Effector memory CD4-positive, alpha-beta T cell (primary cell): ENCODE data around the gene CUX1.

Experiments used
- DNase-seq, 3 donors: peaks; one replicate each; pipeline ENCODE4 v3.0.0-alpha.2; 2020
- H3K27ac ChIP-seq: 2 replicates; pipeline ENCODE4 v1.7.0; 2013; ENCODE audit warnings: mild to moderate bottlenecking, low read length, moderate library complexity; ENCODE audit not compliant: insufficient read depth, poor library complexity, severe bottlenecking
- H3K27me3 ChIP-seq: replicated peaks from 2 replicates; pipeline ENCODE4 v1.7.0; 2013; ENCODE audit warnings: mild to moderate bottlenecking, low read length; ENCODE audit not compliant: insufficient read depth, control insufficient read depth, poor library complexity, severe bottlenecking
- H3K36me3 ChIP-seq: 2 replicates; pipeline ENCODE4 v1.7.0; 2013; ENCODE audit warnings: mild to moderate bottlenecking, low read length, moderate library complexity; ENCODE audit not compliant: control insufficient read depth, insufficient read depth
- H3K4me1 ChIP-seq: 2 replicates; pipeline ENCODE4 v1.7.0; 2013; ENCODE audit warnings: low read length, mild to moderate bottlenecking; ENCODE audit not compliant: control insufficient read depth, insufficient read depth, poor library complexity, severe bottlenecking
- H3K4me3 ChIP-seq: 2 replicates; pipeline ENCODE4 v1.7.0; 2013; ENCODE audit warnings: low read length, low read depth, mild to moderate bottlenecking; ENCODE audit not compliant: insufficient read depth, poor library complexity, severe bottlenecking
- H3K9me3 ChIP-seq: 2 replicates; pipeline ENCODE4 v1.7.0; 2013; ENCODE audit warnings: mild to moderate bottlenecking, low read length, moderate library complexity; ENCODE audit not compliant: control insufficient read depth

Gene CUX1

DNA sequence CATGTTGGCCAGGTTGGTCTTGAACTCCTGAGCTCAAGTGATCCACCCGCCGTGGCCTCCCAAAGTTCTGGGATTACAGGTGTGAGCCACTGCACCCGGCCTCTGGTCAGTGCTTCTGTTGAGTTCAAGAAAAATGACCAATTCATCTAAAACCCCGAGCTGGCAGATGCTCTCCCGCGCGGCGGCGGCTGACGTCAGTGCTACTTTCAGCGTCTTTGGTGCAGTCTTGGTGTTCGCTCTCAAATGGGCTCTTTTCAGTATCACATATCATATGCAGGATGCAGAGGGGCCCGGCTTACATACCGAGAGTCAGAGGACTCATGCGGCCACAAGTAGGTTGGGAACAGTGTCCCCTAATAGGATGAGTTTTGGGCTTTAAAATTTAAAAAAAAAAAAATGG lies 125.9 kb downstream of the CUX1 start:
- H3K4me1 ChIP-seq, result no peaks in the 10 kb centered on the region
- no peak overlapping the region for H3K4me3 ChIP-seq
- no peak overlapping the region for H3K27ac ChIP-seq
- H3K9me3 ChIP-seq, result no peaks in the 10 kb centered on the region
- H3K36me3 ChIP-seq, result no peaks in the 10 kb centered on the region
- no peak for DNase-seq
- no peaks in the 10 kb centered on the region for H3K27me3 ChIP-seq

DNA sequence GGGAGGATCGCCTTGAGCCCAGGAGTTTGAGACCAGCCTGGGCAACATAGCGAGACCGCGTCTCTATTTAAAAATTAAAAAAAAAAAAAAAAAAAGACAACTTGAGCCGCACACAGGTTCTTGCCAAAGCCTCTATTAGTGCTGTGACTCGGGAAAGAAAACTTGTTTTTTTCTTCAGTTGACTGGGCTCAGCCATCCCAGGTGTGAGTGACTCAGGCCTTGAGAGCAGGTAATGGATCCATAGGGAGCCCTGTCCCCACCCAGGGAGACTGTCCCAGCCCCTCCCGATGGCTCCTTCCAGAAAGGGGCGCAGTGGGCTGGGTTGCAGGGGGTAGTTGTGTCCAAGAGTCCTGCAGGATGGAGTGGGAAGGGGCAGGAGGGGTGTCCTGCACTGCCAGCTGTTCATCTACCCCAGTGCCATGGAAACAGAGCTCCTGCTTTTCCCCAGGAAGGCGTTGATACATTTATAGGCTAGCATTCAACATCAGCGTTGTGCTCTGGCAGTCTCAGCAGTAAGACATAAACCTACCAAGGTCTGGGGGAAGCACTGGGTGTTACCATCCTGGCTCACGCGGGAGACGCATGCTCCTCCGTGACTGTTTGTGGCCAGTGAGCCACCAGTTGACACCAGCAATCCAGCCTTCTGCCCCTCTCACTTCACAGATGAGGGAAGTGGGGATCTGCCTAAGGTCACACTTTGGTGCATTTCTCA lies 126.6 kb downstream of the CUX1 start:
- Histone ChIP-seq H3K4me3 (no peak overlapping the region), H3K4me1 (no peaks in the 10 kb centered on the region), H3K9me3 (no peaks in the 10 kb centered on the region), H3K27me3 (no peaks in the 10 kb centered on the region), H3K27ac (no peak overlapping the region), H3K36me3 (no peaks in the 10 kb centered on the region)
- DNase-seq, result no peak

DNA sequence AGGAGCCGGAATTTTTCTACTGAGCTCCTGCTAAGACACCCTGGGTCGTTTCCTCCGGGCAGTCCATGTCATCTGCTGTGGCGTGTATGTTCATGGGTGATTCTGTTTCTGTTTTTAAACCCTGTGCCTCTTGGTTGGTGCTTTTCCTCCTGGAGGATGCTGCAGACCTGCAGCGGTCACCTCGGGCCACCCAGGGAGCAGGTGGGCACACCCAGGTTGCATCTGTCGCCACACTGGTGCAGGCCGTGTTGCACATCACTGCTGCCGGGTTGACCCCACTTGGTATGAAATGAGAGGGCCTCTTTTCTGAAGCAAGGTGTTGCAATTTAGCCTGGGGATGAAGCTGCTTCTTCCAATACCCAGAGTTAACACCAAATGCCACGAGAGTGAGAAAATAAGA lies 127.2 kb downstream of the CUX1 start:
- H3K4me1 ChIP-seq, result no peaks in the 10 kb centered on the region
- no peaks in the 10 kb centered on the region for H3K9me3 ChIP-seq
- H3K4me3 ChIP-seq, result no peak overlapping the region
- H3K27me3 ChIP-seq, result no peaks in the 10 kb centered on the region
- H3K27ac ChIP-seq, result no peak overlapping the region
- no peaks in the 10 kb centered on the region for H3K36me3 ChIP-seq
- DNase-seq, result no peak

DNA sequence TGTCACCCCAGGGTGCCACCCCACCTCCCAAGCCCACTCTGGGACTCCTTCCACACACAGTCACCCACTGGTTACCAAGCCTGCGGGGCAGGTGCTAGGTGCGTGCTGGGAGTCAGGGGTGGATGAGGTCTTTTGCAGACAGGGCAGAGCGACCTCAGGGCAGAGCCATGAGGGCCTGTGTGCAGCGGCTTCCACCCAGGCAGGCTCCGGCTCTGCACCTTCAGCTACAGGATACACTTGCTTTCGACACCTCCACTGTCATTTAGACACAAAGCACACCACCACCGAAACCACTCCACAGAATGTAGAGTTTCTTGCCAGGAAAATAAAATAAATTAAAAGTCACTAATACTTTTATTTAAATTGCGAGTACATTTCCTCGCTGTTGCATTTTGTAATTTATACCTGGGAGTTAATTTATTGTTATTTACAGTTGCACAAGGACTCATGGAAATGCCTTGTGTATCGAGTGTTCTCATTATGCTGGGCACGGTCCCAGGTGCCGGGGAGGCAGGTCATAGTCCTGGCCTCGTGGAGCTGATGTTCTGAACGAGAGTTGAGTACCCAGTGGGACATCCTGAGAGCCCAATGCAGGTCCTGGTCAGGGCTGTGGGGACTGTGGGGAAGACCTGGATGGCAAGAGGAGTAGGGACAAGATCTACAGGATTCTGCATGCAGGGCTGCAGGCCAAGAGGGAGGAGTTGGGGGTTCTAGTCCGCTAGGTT lies 127.8 kb downstream of the CUX1 start:
- Histone ChIP-seq H3K4me1 (no peaks in the 10 kb centered on the region), H3K27me3 (no peaks in the 10 kb centered on the region), H3K36me3 (no peaks in the 10 kb centered on the region), H3K27ac (no peak overlapping the region), H3K4me3 (no peak overlapping the region), H3K9me3 (no peaks in the 10 kb centered on the region)
- no peak for DNase-seq

DNA sequence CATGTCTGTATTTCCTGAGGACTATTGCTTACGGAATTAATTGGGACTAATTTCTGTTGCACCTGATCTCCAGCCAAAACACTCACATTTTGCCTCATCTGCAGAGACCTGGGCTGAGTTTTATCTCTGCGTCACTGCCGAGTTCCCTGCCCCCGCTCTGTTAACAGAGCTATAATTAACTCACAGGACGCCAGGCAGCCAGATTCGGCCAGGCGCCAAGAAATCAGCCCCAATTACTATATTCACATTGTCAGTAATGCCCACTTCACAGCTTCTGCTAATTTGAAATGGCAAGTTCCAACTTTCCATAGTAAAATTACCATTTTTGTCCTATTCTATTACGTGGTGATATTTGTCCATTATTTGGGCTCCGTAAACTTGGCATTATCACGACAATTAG lies 130.5 kb downstream of the CUX1 start:
- no peak for DNase-seq
- no peak overlapping the region for H3K27ac ChIP-seq
- no peaks in the 10 kb centered on the region for H3K27me3 ChIP-seq
- H3K36me3 ChIP-seq, result no peaks in the 10 kb centered on the region
- no peak overlapping the region for H3K4me3 ChIP-seq
- H3K4me1 ChIP-seq, result no peaks in the 10 kb centered on the region
- H3K9me3 ChIP-seq, result no peaks in the 10 kb centered on the region

DNA sequence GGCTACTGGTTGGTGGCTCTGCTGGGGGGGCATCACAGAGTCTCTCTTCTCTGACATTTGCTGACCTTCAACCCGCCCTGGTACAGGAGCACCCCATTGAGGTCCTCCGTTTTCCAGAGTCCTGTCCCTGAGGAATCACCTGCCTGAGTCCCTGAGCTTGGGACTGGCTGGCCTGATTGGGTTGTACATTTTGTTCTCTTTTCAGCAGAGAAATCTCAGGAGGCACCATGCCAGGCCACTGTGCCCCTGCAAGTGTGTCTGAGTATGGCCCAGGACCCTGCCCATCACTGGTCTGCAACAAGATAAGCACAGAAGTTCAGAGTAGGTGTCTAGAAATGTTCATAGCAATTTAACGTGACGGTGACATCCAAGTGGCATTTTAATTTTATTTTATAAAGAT lies 131.2 kb downstream of the CUX1 start:
- Histone ChIP-seq H3K27ac (no peak overlapping the region), H3K27me3 (no peaks in the 10 kb centered on the region), H3K36me3 (no peaks in the 10 kb centered on the region), H3K9me3 (no peaks in the 10 kb centered on the region), H3K4me3 (no peak overlapping the region), H3K4me1 (no peaks in the 10 kb centered on the region)
- no peak for DNase-seq

DNA sequence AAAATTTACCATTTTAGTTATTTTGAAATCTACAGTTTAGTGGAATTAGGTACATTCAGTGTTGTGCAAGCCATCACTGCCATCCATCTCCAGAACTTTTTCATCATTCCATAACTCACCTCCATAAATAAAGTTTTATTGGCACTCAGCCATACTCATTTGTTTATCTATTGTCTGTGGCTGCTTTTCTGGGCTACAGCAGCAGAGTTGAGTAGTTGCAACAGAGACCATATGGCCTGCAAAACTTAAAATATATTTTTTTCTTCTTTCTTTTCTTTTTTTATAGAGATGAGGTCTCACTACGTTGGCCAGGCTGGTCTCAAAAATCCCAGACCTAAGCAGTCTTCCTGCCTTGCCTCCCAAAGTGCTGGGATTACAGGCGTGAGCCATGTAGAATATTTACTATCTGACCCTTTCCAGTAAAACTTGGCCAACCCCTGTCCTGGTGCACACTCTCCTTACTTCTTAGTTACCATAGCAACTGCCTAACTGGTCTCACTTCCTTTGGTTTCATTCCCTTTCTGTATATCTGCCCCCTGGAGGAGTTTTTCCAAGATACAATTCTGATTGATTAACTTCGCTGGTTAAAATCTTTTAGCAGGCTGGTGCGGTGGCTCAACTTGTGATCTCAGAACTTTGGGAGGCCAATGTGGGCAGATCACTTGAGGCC lies 133.2 kb downstream of the CUX1 start:
- no peak overlapping the region for H3K4me3 ChIP-seq
- no peaks in the 10 kb centered on the region for H3K4me1 ChIP-seq
- no peak overlapping the region for H3K27ac ChIP-seq
- no peaks in the 10 kb centered on the region for H3K27me3 ChIP-seq
- no peaks in the 10 kb centered on the region for H3K9me3 ChIP-seq
- no peaks in the 10 kb centered on the region for H3K36me3 ChIP-seq
- no peak for DNase-seq

DNA sequence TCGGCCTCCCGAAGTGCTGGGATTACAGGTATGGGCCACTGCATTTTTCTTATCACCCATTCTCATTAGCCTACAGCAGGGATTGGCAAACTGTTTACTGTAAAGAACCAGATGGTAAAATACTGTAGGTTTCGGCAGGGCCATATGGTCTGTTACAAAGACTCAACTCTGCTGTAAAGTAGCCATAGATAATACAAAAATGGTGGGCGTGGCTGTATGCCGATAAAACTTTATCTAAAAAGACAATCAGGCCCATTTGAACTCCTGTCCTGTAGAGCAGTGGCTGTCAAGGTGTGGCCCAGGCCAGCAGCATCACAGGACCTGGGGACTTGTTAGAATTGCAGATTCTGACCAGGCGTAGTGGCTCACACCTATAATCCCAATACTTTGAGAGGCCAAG lies 134.3 kb downstream of the CUX1 start:
- no peaks in the 10 kb centered on the region for H3K36me3 ChIP-seq
- H3K9me3 ChIP-seq, result no peaks in the 10 kb centered on the region
- H3K4me1 ChIP-seq, result no peaks in the 10 kb centered on the region
- no peak overlapping the region for H3K27ac ChIP-seq
- no peak overlapping the region for H3K4me3 ChIP-seq
- H3K27me3 ChIP-seq, result no peaks in the 10 kb centered on the region
- DNase-seq, result no peak

DNA sequence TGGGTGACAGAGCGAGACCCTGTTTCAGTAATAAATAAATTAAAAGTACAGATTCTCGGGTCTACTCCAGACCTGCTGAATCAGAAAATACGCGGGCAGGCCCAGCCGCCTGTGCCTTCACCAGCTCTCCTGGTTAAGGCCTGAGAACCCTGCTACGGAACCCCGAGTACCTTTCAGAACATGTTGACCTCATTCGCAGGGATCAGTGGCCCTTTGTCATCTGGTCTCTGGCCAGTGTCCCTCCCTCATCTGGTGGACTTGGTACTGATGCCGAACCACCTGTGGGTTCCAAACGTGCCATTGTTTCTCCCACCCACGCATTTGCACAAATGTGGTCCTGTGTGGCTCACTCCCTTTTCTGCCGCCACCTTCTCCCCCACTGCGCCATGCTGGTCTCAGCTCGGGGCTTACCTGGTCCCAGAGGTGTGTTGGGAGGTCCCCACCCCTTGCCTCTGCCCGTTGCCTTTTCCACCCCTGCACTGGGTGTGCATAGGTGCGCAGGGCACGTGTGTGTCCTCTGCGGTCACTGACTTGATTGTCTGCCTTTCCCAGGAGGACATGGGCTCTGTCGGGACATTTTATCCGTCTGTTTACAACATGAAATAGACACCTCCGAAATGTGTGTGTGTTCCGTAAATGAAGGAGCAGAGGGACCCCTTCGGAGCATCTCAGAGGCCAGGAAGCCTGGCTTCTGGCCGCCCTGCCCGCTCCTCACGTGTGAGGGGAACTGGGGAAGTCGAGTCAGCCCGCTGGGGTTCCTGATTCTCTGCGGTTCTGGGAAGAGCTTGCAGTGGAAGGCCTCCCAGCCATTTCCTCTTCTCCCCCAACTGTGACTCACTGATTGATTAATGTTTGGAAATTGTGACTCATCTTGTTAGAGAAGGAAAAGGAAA lies 135.2 kb downstream of the CUX1 start:
- no peaks in the 10 kb centered on the region for H3K9me3 ChIP-seq
- no peak for DNase-seq
- H3K27me3 ChIP-seq, result no peaks in the 10 kb centered on the region
- no peaks in the 10 kb centered on the region for H3K36me3 ChIP-seq
- no peak overlapping the region for H3K4me3 ChIP-seq
- H3K27ac ChIP-seq, result no peak overlapping the region
- H3K4me1 ChIP-seq, result no peaks in the 10 kb centered on the region
